GM23338 (cell line): Measurements from ENCODE around the gene GRSF1. TPM values are rescaled to one million over a fixed set of nuclear protein-coding genes. Genes with fewer than 3 reads are reported as not detected.

Source experiments
- ATAC-seq: fragments of 200-7000 bp; cut with Tn5 transposase; 3 replicates; pipeline ENCODE4 v1.9.1; 2020
- DNase-seq: peaks from one replicate; pipeline ENCODE4 v3.0.0-alpha.2; 2015; ENCODE audit warnings: low spot score
- H2AFZ ChIP-seq: fragments of 200-600 bp; sonication (generic); 2 replicates; pipeline ENCODE4 v1.8.0; 2016; ENCODE audit warnings: antibody characterized with exemption, mild to moderate bottlenecking, moderate library complexity
- H3F3A ChIP-seq: fragments of 200-600 bp; sonication (generic); replicated peaks from 2 replicates; pipeline ENCODE4 v1.8.0; 2017; ENCODE audit warnings: antibody characterized with exemption, mixed run types, low read depth
- H3K27ac ChIP-seq: fragments of 200-600 bp; sonication (generic); 2 replicates; pipeline ENCODE4 v1.6.1; 2016; ENCODE audit warnings: low read depth
- H3K27me3 ChIP-seq: fragments of 200-600 bp; sonication (generic); 2 replicates; pipeline ENCODE4 v1.8.0; 2016; ENCODE audit warnings: mild to moderate bottlenecking, mixed run types, moderate library complexity; ENCODE audit not compliant: insufficient read depth
- H3K36me3 ChIP-seq: fragments of 200-600 bp; sonication (generic); 2 replicates; pipeline ENCODE4 v1.8.0; 2016; ENCODE audit warnings: mild to moderate bottlenecking; ENCODE audit not compliant: insufficient read depth
- H3K4me1 ChIP-seq: fragments of 200-600 bp; sonication (generic); 2 replicates; pipeline ENCODE4 v1.8.0; 2016; ENCODE audit warnings: mild to moderate bottlenecking, moderate library complexity; ENCODE audit not compliant: insufficient read depth
- H3K4me2 ChIP-seq: fragments of 200-600 bp; sonication (generic); 2 replicates; pipeline ENCODE4 v1.7.1; 2017; ENCODE audit warnings: mixed run types
- H3K4me3 ChIP-seq: fragments of 200-600 bp; sonication (generic); 2 replicates; pipeline ENCODE4 v1.6.1; 2016; ENCODE audit warnings: mixed run types
- H3K79me2 ChIP-seq: fragments of 200-600 bp; sonication (generic); replicated peaks from 2 replicates; pipeline ENCODE4 v1.8.0; 2017; ENCODE audit warnings: mild to moderate bottlenecking; ENCODE audit not compliant: insufficient read depth
- H3K9me2 ChIP-seq: fragments of 200-600 bp; sonication (generic); 2 replicates; pipeline ENCODE4 v1.8.0; 2017; ENCODE audit not compliant: insufficient read depth
- H4K20me1 ChIP-seq: fragments of 200-600 bp; sonication (generic); replicated peaks from 2 replicates; pipeline ENCODE4 v1.8.0; 2017; ENCODE audit warnings: mild to moderate bottlenecking; ENCODE audit not compliant: insufficient read depth
- H3K27ac Mint-ChIP-seq: 2 replicates; pipeline ENCODE4 v1.8.0; 2020; ENCODE audit warnings: inconsistent platforms, mild to moderate bottlenecking, moderate library complexity, mixed read lengths
- H3K27me3 Mint-ChIP-seq: 3 replicates; pipeline ENCODE4 v1.8.0; 2022; ENCODE audit warnings: low read depth, mild to moderate bottlenecking, moderate library complexity, mixed read lengths, inconsistent platforms; ENCODE audit not compliant: insufficient read depth, poor library complexity
- H3K36me3 Mint-ChIP-seq: 3 replicates; pipeline ENCODE4 v1.8.0; 2021; ENCODE audit warnings: low read depth, mild to moderate bottlenecking, inconsistent platforms, moderate library complexity, mixed read lengths
- H3K4me1 Mint-ChIP-seq: 3 replicates; pipeline ENCODE4 v1.8.0; 2020; ENCODE audit warnings: mild to moderate bottlenecking, inconsistent platforms, mixed read lengths
- H3K4me3 Mint-ChIP-seq: 3 replicates; pipeline ENCODE4 v1.8.0; 2021; ENCODE audit warnings: moderate library complexity, mild to moderate bottlenecking, inconsistent platforms, mixed read lengths
- H3K9me3 Mint-ChIP-seq: 3 replicates; pipeline ENCODE4 v1.8.0; 2020; ENCODE audit warnings: moderate library complexity, mild to moderate bottlenecking, inconsistent platforms, mixed read lengths
- CREB1 ChIP-seq: fragments of 250-450 bp; sonication (Bioruptor Pico); IDR thresholded peaks from 2 replicates; pipeline ENCODE4 v1.5.0; 2020; ENCODE audit warnings: low read depth, mild to moderate bottlenecking, moderate library complexity
- ETS1 ChIP-seq: IDR thresholded peaks from 2 replicates; pipeline ENCODE4 v1.6.1; 2016; ENCODE audit warnings: antibody characterized with exemption
- EZH2 ChIP-seq: fragments of 200-600 bp; sonication (generic); IDR thresholded peaks from one replicate; pipeline ENCODE4 v1.8.0; 2017; ENCODE audit warnings: antibody characterized with exemption, mild to moderate bottlenecking, low read depth; ENCODE audit not compliant: unreplicated experiment
- EZH2phosphoT487 ChIP-seq: fragments of 200-600 bp; sonication (generic); IDR thresholded peaks from one replicate; pipeline ENCODE4 v1.8.1; 2018; ENCODE audit warnings: antibody characterized with exemption; ENCODE audit not compliant: unreplicated experiment
- JUNB ChIP-seq: IDR thresholded peaks from one replicate; pipeline ENCODE4 v1.6.1; 2016; ENCODE audit warnings: antibody characterized with exemption; ENCODE audit not compliant: unreplicated experiment
- NANOG ChIP-seq: IDR thresholded peaks from 2 replicates; pipeline ENCODE4 v1.6.1; 2016; ENCODE audit warnings: antibody characterized with exemption, borderline replicate concordance
- POLR2AphosphoS5 ChIP-seq: IDR thresholded peaks from 2 replicates; pipeline ENCODE4 v1.6.1; 2016; ENCODE audit warnings: antibody characterized with exemption, low read depth
- REST ChIP-seq: IDR thresholded peaks from one replicate; pipeline ENCODE4 v1.6.1; 2018; ENCODE audit warnings: antibody characterized with exemption; ENCODE audit not compliant: unreplicated experiment
- STAT1 ChIP-seq: IDR thresholded peaks from one replicate; pipeline ENCODE4 v1.6.1; 2016; ENCODE audit warnings: antibody characterized with exemption; ENCODE audit not compliant: unreplicated experiment
- polyA plus RNA-seq: library from polyadenylated mRNA; unstranded; fragments of >200 nt; fragmentation: Nextera tagmentation; extraction: Ambion mirVana; gene quantifications from 2 replicates; pipeline ENCODE4 v1.2.1, GENCODE V29; 2016
- total RNA-seq: library from RNA; depleted of rRNA; stranded (reverse); fragments of >200 nt; shearing (Covaris generic); gene quantifications from 2 replicates; pipeline ENCODE4 v1.2.3, GENCODE V29; 2014
- TF ChIP-seq, protein P1 (sequence below): fragments of 250-450 bp; sonication (Bioruptor Pico); IDR thresholded peaks from 2 replicates; pipeline ENCODE4 v1.5.0; 2020; ENCODE audit warnings: mild to moderate bottlenecking, moderate library complexity
- TF ChIP-seq, protein P2 (sequence below), 2 experiments: fragments of 200-600 bp in 1 of 2; sonication (generic) in 1 of 2; conservative IDR thresholded peaks; 2 replicates each; pipeline versions ENCODE4 v1.5.1 to v1.6.1; 2016 to 2017; ENCODE audit warnings: antibody characterized with exemption in 2 of 2, low read depth in 2 of 2, mild to moderate bottlenecking in 2 of 2, moderate library complexity in 1 of 2

Gene GRSF1
- total and polyA plus RNA-seq, 2 experiments from 2014 or later: 77.3 to 108 TPM

DNA sequence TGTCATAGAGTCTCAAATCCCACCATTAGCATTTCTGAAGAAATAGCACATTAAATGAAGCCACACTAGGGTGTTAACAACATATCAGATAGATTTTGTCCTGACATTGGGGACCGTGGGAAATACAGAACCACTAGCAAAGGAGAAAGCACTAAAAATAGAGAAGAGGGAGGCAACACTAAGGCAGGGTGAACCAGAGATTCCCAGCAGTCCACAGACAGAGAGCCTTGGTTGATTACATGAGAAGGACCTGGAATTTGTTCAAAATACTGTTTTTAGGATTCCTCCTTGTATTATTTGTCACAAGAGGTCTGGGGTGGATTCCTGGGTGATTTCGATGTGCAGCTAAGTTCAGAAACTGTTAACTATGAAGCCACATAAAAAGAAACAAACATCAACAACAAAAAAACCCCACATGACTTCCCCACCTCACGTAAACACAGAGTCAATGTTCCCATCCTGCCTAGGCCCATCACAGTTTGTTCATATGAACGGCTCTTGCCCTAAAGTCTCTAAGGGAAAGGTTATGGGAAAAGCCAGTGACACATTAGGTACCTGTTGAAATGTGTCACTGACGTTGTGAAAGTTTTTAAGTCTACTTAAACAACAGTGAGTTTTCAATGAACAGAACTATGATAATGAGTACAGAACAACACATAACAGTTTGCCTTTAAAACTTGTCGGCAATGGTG, 23.6 kb upstream of the GRSF1 start:
- H3K27me3 Mint-ChIP-seq: peaks cover 4% of the 10 kb centered on the region
- no peak for ATAC-seq

More for the DNA sequence above, 23.6 kb upstream of the GRSF1 start:
- Histone ChIP-seq H3F3A (no peaks in the 10 kb centered on the region), H3K4me2 (no peak overlapping the region), H3K27me3 (no peaks in the 10 kb centered on the region), H3K27ac (peak overlapping the region; percentile 75; the same call in 1 of the 2 replicates), H2AFZ (peak overlapping the region; percentile 96), H3K9me2 (no peaks in the 10 kb centered on the region), H3K4me3 (no peak overlapping the region), H3K79me2 (no peaks in the 10 kb centered on the region), H3K36me3 (no peaks in the 10 kb centered on the region), H4K20me1 (no peaks in the 10 kb centered on the region), H3K4me1 (peaks cover 30% of the 10 kb centered on the region)
- TF ChIP-seq JUNB: no peak
- TF ChIP-seq NANOG: no peak
- TF ChIP-seq, protein P1, sequence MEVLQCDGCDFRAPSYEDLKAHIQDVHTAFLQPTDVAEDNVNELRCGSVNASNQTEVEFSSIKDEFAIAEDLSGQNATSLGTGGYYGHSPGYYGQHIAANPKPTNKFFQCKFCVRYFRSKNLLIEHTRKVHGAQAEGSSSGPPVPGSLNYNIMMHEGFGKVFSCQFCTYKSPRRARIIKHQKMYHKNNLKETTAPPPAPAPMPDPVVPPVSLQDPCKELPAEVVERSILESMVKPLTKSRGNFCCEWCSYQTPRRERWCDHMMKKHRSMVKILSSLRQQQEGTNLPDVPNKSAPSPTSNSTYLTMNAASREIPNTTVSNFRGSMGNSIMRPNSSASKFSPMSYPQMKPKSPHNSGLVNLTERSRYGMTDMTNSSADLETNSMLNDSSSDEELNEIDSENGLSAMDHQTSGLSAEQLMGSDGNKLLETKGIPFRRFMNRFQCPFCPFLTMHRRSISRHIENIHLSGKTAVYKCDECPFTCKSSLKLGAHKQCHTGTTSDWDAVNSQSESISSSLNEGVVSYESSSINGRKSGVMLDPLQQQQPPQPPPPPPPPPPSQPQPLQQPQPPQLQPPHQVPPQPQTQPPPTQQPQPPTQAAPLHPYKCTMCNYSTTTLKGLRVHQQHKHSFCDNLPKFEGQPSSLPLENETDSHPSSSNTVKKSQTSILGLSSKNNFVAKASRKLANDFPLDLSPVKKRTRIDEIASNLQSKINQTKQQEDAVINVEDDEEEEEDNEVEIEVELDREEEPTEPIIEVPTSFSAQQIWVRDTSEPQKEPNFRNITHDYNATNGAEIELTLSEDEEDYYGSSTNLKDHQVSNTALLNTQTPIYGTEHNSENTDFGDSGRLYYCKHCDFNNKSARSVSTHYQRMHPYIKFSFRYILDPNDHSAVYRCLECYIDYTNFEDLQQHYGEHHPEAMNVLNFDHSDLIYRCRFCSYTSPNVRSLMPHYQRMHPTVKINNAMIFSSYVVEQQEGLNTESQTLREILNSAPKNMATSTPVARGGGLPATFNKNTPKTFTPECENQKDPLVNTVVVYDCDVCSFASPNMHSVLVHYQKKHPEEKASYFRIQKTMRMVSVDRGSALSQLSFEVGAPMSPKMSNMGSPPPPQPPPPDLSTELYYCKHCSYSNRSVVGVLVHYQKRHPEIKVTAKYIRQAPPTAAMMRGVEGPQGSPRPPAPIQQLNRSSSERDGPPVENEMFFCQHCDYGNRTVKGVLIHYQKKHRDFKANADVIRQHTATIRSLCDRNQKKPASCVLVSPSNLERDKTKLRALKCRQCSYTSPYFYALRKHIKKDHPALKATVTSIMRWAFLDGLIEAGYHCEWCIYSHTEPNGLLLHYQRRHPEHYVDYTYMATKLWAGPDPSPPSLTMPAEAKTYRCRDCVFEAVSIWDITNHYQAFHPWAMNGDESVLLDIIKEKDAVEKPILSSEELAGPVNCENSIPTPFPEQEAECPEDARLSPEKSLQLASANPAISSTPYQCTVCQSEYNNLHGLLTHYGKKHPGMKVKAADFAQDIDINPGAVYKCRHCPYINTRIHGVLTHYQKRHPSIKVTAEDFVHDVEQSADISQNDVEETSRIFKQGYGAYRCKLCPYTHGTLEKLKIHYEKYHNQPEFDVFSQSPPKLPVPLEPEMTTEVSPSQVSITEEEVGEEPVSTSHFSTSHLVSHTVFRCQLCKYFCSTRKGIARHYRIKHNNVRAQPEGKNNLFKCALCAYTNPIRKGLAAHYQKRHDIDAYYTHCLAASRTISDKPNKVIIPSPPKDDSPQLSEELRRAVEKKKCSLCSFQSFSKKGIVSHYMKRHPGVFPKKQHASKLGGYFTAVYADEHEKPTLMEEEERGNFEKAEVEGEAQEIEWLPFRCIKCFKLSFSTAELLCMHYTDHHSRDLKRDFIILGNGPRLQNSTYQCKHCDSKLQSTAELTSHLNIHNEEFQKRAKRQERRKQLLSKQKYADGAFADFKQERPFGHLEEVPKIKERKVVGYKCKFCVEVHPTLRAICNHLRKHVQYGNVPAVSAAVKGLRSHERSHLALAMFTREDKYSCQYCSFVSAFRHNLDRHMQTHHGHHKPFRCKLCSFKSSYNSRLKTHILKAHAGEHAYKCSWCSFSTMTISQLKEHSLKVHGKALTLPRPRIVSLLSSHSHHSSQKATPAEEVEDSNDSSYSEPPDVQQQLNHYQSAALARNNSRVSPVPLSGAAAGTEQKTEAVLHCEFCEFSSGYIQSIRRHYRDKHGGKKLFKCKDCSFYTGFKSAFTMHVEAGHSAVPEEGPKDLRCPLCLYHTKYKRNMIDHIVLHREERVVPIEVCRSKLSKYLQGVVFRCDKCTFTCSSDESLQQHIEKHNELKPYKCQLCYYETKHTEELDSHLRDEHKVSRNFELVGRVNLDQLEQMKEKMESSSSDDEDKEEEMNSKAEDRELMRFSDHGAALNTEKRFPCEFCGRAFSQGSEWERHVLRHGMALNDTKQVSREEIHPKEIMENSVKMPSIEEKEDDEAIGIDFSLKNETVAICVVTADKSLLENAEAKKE (CRISPR knock-in tag): no peak
- TF ChIP-seq, protein P2, sequence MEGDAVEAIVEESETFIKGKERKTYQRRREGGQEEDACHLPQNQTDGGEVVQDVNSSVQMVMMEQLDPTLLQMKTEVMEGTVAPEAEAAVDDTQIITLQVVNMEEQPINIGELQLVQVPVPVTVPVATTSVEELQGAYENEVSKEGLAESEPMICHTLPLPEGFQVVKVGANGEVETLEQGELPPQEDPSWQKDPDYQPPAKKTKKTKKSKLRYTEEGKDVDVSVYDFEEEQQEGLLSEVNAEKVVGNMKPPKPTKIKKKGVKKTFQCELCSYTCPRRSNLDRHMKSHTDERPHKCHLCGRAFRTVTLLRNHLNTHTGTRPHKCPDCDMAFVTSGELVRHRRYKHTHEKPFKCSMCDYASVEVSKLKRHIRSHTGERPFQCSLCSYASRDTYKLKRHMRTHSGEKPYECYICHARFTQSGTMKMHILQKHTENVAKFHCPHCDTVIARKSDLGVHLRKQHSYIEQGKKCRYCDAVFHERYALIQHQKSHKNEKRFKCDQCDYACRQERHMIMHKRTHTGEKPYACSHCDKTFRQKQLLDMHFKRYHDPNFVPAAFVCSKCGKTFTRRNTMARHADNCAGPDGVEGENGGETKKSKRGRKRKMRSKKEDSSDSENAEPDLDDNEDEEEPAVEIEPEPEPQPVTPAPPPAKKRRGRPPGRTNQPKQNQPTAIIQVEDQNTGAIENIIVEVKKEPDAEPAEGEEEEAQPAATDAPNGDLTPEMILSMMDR (conservative IDR thresholded peaks at IDR 0.05; ENCODE audit: low read depth in 2 of 2): no peak
- no peak for TF ChIP-seq REST
- TF ChIP-seq ETS1: no peak
- no peak for TF ChIP-seq CREB1 (CRISPR knock-in tag)
- no peak for TF ChIP-seq EZH2phosphoT487
- no peak for TF ChIP-seq POLR2AphosphoS5
- TF ChIP-seq STAT1: no peak
- no peak for TF ChIP-seq EZH2
- Mint-ChIP-seq H3K9me3 (no peaks in the 10 kb centered on the region), H3K4me3 (no peak overlapping the region), H3K27ac (no peak overlapping the region), H3K4me1 (peaks cover 17% of the 10 kb centered on the region), H3K36me3 (no peaks in the 10 kb centered on the region)
- no peak for DNase-seq
